NCI-H2227 (cell line): ENCODE results near the gene NES.

Source experiments
- DNase-seq: peaks from one replicate; lab custom pipeline; 2025; ENCODE audit not compliant: unreplicated experiment; lab: John Stamatoyannopoulos, UW

The NES gene

GRCh38 chr1:156664767-156665411 lies 12.3 kb downstream of the NES start:
- DNase-seq: no peak

GRCh38 chr1:156664046-156664766 lies 13.0 kb downstream of the NES start:
- DNase-seq: peak; percentile 63

- DNase-seq: no peak
Observed at GRCh38 chr1:156663178-156663577, 14.0 kb downstream of the NES start.

- DNase-seq: no peak
Observed at GRCh38 chr1:156662800-156663055, 14.5 kb downstream of the NES start.

DNA sequence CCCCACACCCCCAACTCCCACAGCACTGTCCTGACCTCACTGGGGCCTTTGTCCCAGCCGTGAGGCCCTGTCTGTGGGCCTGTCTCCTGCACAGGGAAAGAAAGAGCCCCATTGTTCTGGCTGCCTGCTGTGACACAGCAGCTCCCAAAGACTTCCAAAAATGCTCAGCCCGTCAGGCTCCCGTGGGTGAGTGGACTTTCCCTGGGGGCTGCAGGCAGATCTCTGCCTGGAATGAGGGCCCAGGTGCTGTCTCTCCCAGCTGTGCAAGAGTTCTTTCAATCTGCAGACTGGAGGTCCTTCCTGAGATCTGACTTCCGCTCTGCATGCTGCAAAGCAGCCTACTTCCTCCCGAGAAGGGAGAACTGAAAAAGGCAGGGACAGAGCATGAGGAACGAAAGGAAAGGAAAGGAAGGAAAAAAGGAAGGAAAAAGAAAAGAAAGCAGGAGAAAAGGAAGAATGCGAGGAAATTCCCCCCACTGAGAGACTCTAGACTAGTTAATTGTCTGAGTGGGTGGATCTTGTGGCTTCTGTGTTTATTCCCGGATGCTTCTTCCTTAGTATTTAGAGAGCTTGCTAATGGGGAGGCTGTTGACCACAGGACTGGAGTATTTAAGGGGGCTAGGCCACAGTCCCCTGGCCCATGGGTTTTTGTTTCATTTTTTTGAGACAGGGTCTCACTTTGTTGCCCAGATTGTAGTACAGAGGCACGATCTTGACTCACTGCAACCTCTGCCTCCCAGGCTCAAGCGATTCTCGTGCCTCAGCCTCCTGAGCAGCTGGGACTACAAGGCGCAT lies 15.0 kb downstream of the NES start:
- no peak for DNase-seq

- DNase-seq: no peak
Observed at GRCh38 chr1:156660752-156661112, 16.5 kb downstream of the NES start.

DNA sequence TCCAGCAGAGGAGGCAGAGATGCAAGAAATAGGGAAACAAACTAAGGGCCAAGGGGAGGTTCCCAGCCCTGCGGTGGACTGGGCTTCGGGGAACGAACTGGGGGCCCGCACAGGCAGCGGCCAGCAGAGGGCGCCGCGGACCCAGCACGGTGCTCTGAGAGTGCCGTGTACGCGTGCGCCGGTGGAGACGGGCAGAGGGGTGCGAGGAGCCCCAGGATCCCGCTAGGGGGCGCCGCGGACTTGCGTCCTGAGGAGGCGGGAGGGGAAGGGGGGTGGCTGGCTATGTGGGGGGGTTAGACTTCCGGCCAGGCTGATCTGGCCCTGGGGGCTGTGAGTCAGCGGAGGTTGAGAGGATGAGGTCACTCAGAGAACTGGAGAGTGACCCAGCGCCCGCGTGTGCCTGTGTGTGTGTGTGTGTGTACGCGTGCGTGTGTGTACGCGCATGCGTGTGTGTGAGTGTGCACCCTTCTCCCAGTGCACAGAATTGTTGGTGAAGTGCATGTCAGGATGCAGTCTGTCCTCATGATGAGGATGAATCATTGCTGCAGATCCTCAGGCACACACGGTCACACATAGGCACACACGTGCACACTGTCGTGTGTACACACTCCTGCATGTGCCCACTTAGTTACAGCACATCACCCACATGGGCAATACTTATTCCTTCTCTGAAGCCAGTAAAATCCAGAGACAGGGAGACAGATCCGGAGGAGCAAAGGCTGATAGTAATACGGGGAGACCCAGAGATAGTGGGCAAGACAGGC lies 17.0 kb downstream of the NES start:
- peak; percentile 97 for DNase-seq

DNA sequence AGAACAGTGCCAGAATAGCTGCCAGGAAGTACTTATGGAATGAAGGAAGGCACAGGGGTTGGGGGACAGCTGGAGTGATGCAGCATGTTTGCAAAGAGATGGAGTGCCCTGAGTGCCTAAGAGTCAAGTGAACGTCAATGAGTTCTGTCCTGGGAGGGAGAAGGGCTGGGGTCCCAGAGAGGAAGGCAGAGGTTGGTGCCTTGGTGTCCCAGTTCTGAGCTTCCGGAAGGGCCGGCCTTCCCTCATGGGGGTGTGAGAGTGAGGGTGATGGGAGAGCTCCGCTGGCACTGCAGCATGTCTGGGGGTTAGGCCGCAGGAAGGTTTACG lies 17.6 kb downstream of the NES start:
- no peak for DNase-seq

- DNase-seq: no peak
Observed at GRCh38 chr1:156658945-156659574, 18.1 kb downstream of the NES start.

DNA sequence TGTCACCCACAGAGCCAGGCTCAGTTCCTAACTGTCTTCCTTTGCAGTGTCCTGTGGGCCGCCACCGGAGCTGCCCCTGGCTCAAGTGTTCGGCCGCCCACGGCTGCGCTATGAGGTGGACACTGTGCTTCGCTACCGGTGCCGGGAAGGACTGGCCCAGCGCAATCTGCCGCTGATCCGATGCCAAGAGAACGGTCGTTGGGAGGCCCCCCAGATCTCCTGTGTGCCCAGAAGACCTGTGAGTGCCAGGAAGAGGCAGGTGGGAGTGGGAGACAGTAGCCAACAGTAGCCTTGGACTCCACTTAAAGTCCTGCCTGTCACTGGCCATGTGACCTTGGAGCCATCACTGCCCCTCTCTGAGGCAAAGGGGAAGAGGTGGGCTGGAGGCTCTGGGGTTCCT lies 18.7 kb downstream of the NES start:
- DNase-seq: no peak

GRCh38 chr1:156657741-156658319 lies 19.4 kb downstream of the NES start:
- no peak for DNase-seq

DNA sequence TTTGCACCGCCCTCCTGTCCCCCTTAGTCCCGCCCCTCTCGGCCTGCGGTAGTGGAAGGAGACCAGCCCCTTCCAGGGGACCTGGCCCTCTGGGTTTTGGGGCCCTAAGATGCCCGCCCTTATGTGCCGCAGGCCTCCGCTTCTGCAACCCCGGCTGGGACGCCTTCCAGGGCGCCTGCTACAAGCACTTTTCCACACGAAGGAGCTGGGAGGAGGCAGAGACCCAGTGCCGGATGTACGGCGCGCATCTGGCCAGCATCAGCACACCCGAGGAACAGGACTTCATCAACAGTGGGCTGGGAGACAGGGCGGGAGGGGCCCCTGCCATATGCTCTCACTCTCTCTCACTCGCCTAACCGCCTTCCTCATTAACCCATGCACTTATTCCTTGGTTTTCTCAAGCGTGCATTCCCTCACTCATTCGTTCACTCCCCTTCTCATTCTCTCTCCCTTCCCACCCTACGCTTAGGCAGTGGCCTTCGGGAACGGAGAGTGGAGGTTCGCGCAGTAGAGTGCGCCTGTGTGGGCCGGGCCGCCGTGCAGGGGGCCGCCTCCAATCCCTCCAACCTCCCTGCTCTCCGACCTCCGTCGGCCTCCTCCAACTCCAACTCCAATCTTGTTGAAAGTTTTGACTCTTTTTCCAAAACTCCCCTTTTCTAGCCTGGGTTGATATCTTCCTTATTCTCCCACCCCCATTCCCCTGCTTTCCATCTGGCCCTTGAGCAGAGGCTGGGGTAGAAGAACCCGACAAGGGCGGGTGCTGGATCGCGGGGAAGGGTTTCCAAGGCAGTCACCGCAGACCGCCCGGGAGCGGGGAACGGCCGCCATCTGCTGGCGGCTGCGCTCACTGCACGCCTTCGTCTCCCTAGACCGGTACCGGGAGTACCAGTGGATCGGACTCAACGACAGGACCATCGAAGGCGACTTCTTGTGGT lies 20.1 kb downstream of the NES start:
- peak; percentile 86 for DNase-seq

- DNase-seq: no peak
Observed at GRCh38 chr1:156655904-156656516, 21.2 kb downstream of the NES start.

DNA sequence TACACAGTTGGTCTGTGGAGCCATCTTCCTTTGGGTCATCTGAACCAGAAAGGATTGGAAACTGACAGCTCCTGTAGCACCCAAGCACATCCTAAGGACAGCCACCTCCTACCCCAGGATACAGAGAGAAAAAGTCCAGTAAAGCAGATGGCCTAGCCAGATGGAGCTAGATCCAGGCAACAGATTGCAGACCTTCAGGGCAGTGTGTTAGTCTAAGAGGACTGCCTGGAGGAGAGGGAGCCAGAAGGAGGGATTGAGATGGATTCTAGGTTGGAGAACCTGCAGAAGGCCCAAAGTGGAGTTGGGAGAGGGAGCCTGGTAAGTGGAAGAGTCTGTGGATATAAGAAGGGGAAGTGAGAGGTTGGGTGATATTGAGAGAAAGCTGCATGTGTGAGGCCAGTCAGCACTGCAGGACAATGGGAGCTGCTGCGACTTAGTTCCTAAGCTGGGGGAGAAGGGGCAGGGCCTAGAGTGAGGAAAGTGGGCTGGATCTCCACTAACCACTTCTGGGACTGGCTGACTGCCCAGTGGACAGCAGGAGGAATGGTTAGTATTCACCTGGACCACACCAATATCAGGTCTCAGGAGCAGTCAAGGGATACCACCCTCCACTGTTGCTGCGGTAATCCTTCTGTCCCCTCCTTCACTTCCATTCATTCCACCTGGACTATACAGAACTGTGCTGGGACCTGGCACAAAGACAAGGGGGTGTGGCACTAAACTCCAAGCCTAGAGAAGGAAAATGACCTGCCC lies 21.9 kb downstream of the NES start:
- DNase-seq: no peak

- no peak for DNase-seq
Observed at GRCh38 chr1:156654700-156655099, 22.5 kb downstream of the NES start.

GRCh38 chr1:156652992-156653355 lies 24.2 kb downstream of the NES start:
- no peak for DNase-seq

DNA sequence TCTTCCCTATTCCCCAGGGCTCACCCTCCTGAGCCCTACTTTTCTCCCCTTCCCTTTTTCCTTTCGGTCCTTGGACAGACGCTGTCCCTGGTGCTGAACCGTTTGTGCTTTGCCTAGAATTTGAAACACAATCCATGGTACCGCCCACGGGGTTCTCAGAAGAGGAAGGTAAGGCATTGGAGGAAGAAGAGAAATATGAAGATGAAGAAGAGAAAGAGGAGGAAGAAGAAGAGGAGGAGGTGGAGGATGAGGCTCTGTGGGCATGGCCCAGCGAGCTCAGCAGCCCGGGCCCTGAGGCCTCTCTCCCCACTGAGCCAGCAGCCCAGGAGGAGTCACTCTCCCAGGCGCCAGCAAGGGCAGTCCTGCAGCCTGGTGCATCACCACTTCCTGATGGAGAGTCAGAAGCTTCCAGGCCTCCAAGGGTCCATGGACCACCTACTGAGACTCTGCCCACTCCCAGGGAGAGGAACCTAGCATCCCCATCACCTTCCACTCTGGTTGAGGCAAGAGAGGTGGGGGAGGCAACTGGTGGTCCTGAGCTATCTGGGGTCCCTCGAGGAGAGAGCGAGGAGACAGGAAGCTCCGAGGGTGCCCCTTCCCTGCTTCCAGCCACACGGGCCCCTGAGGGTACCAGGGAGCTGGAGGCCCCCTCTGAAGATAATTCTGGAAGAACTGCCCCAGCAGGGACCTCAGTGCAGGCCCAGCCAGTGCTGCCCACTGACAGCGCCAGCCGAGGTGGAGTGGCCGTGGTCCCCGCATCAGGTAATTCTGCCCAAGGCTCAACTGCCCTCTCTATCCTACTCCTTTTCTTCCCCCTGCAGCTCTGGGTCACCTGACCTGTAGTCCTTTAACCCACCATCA lies 24.8 kb downstream of the NES start:
- no peak for DNase-seq

DNA sequence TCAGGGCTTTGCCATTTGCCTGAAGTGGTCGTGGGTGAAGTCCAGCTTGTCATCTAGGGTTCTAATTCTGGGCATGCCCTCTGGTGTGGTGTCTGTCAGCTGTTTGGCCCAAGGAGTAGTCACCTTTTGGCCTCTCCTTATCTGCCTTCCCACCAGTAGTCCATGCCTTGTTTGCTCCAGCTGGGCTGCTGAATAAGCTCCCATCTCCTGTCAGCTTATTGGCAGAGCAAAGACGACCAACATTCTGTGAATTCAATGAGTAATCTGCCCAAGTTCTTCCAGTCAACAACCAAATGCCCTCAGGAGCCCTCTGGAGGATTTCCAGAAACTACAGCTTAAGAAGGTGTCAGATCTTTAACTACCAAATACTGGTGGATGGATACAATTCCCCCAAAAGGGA lies 28.3 kb downstream of the NES start:
- no peak for DNase-seq
